ENCODE measurements around the gene FBXO10.

GRCh38 chr9:37540634-37541033 lies 35.5 kb downstream of the FBXO10 start:
- 0 out of 4 replicates have a peak, but pooled peaks of 1 of the 2 experiments have one; percentile 4 for TF ChIP-seq RAD21 (IDR thresholded peaks at IDR 0.05 in 1 of 2, conservative IDR thresholded peaks at IDR 0.05 in 1 of 2; ENCODE audit: low read depth in 2 of 2, low read length in 2 of 2)
- TF ChIP-seq, protein P1, sequence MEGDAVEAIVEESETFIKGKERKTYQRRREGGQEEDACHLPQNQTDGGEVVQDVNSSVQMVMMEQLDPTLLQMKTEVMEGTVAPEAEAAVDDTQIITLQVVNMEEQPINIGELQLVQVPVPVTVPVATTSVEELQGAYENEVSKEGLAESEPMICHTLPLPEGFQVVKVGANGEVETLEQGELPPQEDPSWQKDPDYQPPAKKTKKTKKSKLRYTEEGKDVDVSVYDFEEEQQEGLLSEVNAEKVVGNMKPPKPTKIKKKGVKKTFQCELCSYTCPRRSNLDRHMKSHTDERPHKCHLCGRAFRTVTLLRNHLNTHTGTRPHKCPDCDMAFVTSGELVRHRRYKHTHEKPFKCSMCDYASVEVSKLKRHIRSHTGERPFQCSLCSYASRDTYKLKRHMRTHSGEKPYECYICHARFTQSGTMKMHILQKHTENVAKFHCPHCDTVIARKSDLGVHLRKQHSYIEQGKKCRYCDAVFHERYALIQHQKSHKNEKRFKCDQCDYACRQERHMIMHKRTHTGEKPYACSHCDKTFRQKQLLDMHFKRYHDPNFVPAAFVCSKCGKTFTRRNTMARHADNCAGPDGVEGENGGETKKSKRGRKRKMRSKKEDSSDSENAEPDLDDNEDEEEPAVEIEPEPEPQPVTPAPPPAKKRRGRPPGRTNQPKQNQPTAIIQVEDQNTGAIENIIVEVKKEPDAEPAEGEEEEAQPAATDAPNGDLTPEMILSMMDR (IDR thresholded peaks at IDR 0.05; ENCODE audit: control extremely low read depth in 1 of 3, insufficient read depth in 1 of 3, low read depth in 1 of 3, low read length in 3 of 3): no peak
- no peak for TF ChIP-seq CHD1 (IDR thresholded peaks at IDR 0.05; ENCODE audit: low read depth, low read length)
- TF ChIP-seq RFX5 (IDR thresholded peaks at IDR 0.05; ENCODE audit: borderline replicate concordance, low read depth, low read length): no peak
- TF ChIP-seq POLR2A (IDR thresholded peaks at IDR 0.05; ENCODE audit: control extremely low read depth in 1 of 2, low read depth in 2 of 2, low read length in 2 of 2): no peak
- no peak for TF ChIP-seq YY1 (IDR thresholded peaks at IDR 0.05; ENCODE audit: low read depth, low read length)
